ENCODE results near the gene GPI.

The GPI gene

DNA sequence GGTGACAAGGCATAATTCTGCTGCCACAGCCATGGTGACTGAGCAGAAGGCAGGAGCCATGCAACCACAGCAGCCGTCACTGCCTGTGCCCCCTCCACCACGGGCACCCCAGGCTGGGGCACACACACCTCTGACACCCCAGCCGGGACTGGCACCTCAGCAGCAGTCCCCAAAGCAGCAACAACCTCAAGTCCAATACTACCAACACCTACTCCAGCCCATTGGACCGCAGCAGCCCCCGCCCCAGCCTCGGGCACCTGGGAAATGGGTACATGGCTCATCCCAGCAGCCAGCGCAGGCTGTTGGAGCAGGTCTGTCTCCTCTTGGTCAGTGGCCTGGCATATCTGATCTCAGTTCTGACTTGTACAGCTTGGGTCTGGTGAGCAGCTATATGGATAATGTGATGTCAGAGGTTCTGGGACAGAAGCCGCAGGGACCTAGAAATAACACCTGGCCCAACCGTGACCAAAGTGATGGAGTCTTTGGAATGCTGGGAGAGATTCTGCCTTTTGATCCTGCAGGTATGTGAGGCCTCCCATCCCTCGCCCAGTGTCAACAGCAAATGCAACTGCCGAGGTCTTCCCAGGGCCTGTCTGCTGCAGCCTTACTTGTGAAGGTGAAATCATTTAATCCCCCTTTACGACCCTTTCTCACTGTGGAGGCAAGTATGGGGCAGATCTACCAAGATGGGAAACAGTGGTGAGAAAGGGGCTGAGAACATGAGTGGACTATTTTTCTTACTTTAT lies 22.9 kb upstream of the GPI start:
- H3K4me3 ChIP-seq (ENCODE audit: low read depth, low read length) = no peak overlapping the region
- TF ChIP-seq, protein P1, sequence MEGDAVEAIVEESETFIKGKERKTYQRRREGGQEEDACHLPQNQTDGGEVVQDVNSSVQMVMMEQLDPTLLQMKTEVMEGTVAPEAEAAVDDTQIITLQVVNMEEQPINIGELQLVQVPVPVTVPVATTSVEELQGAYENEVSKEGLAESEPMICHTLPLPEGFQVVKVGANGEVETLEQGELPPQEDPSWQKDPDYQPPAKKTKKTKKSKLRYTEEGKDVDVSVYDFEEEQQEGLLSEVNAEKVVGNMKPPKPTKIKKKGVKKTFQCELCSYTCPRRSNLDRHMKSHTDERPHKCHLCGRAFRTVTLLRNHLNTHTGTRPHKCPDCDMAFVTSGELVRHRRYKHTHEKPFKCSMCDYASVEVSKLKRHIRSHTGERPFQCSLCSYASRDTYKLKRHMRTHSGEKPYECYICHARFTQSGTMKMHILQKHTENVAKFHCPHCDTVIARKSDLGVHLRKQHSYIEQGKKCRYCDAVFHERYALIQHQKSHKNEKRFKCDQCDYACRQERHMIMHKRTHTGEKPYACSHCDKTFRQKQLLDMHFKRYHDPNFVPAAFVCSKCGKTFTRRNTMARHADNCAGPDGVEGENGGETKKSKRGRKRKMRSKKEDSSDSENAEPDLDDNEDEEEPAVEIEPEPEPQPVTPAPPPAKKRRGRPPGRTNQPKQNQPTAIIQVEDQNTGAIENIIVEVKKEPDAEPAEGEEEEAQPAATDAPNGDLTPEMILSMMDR (IDR thresholded peaks at IDR 0.05; ENCODE audit: low read depth, low read length) = no peak

DNA sequence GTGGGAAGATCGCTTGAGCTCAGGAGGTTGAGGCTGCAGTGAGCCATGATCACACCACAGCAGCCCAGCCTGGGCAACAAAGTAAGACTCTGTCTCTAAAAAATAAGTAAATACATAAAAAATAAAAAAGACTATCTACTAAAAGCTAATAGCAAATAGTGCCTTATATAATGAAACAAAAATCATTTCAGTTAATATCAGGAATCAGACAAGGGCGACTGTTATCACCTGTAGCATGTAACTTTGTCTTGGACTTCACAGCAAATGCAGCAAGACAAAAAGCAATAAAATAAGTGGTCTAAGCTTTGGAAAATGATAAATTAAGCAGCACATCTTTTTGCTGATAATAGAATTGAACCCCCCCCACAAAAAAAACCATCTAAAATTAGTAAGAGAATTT lies 21.2 kb upstream of the GPI start:
- TF ChIP-seq, protein P1 (IDR thresholded peaks at IDR 0.05; ENCODE audit: low read depth, low read length) = no peak
- no peak overlapping the region for H3K4me3 ChIP-seq (ENCODE audit: low read depth, low read length)

DNA sequence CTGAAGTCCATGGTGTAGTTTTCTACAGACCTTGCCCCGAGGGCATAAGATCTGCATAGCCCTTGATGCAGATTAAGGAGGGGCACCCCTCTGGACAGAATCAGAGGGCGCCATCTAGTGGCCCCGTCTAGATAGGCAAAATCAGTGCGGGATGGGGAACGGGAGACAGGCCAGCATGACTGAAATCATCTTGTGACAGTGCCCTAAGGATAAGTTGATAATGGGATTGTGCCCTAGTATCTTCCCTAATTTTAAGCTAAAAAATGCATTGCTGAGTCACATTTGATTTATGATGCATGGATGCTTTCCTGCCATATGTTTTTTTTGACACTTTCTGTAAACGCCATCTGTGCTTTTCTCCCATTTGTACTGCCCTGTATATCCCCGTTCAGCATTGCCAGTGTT lies 19.0 kb upstream of the GPI start:
- TF ChIP-seq, protein P1 (IDR thresholded peaks at IDR 0.05; ENCODE audit: low read depth, low read length) = peak; percentile 90

DNA sequence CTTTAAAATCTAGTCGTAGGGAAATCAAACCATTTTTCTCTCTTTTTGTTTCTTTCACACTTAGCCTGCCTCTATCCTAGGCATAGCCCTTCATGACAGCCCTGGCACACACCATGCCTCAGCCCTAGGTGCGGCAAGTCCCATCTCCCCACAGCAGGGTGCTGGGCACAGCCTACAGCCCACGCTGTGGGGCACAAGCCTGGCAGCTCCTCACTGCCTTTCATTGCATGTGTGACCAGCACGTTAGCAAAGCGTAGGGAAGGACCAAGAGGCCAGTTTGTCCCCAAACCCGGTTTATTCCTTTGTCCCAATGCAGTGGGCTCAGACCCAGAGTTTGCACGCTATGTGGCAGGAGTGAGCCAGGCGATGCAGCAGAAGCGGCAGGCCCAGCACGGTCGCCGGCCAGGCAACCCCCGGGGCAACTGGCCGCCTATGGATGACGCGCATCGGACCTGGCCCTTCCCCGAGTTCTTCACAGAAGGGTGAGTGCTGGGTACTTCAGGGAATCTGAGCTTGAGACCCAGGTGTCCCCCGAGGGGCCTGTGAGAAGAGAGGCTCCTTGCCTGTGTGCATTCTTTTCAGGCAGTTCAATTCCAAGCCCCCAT lies 17.3 kb upstream of the GPI start:
- H3K4me3 ChIP-seq (ENCODE audit: low read depth, low read length) = no peak overlapping the region
- TF ChIP-seq, protein P1 (IDR thresholded peaks at IDR 0.05; ENCODE audit: low read depth, low read length) = no peak

More for the DNA sequence above, 19.0 kb upstream of the GPI start:
- no peak overlapping the region for H3K4me3 ChIP-seq (ENCODE audit: low read depth, low read length)

- TF ChIP-seq, protein P1 (IDR thresholded peaks at IDR 0.05; ENCODE audit: low read depth, low read length) = no peak
- H3K4me3 ChIP-seq (ENCODE audit: low read depth, low read length) = no peak overlapping the region
These were observed 16.0 kb upstream of the GPI start for GRCh38 chr19:34348899-34349487.

- H3K4me3 ChIP-seq (ENCODE audit: low read depth, low read length) = no peak overlapping the region
- TF ChIP-seq, protein P1 (IDR thresholded peaks at IDR 0.05; ENCODE audit: low read depth, low read length) = no peak
These were observed 14.8 kb upstream of the GPI start for GRCh38 chr19:34350161-34350561.

GRCh38 chr19:34351382-34351826 lies 13.6 kb upstream of the GPI start:
- H3K4me3 ChIP-seq (ENCODE audit: low read depth, low read length) = no peak overlapping the region

More at GRCh38 chr19:34351382-34351826, 13.6 kb upstream of the GPI start:
- TF ChIP-seq, protein P1 (IDR thresholded peaks at IDR 0.05; ENCODE audit: low read depth, low read length) = no peak
